Activated naive CD4-positive, alpha-beta T cell treated with anti-CD3 and anti-CD28 coated beads, Interleukin-2, amount 50 U/mL, for 16 hours (primary cell): ENCODE measurements around the gene SEC14L1.
A peak's percentile ranks its signal among the peaks of the same experiment; 100 is the strongest.

Experiments used
- DNase-seq: peaks from one replicate; pipeline ENCODE4 v3.0.0-alpha.2; 2020

SEC14L1 gene

GRCh38 chr17:77164483-77165091, 23.8 kb downstream of the SEC14L1 start:
- no peak for DNase-seq

DNA sequence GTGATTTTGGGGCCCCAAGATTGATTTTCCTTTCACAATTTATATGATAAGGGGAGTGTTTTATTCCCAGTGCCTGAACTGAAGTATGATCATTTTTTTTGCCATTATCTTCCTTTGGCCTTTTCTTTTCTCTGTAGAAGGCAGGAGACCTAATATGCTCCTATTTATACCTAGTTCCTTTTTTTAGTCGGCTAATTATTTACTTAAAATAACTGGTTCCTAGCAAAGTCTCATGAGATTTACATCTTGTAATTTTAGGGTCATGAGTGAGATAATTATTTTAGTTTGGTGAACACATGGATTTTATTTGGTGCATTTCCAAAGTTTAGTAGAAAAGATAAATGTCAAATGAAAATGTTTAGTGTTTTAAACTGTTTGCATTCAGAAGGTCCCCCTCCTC, 24.8 kb downstream of the SEC14L1 start:
- no peak for DNase-seq

GRCh38 chr17:77167472-77168306, 26.9 kb downstream of the SEC14L1 start:
- DNase-seq = no peak

DNA sequence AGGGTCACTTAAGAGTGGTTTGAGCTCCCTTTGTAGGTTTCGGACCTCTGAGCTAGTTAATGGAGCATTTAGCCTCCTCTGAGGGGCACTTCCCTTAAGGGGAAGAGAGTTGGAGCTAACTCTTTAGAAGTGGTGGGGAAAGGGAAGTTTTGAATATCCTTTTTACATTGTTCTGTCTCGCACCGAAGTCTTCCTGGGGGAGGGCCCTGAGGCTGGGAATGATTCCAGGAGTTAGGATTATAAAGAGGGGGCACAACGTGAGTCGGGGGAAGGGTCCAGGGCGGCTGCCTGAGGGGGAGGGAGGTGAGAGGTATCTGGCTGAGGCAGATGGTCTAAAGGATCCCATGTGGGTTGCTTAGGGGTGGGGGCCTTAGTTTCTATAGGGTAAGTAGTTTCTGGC, 32.3 kb downstream of the SEC14L1 start:
- no peak for DNase-seq

DNA sequence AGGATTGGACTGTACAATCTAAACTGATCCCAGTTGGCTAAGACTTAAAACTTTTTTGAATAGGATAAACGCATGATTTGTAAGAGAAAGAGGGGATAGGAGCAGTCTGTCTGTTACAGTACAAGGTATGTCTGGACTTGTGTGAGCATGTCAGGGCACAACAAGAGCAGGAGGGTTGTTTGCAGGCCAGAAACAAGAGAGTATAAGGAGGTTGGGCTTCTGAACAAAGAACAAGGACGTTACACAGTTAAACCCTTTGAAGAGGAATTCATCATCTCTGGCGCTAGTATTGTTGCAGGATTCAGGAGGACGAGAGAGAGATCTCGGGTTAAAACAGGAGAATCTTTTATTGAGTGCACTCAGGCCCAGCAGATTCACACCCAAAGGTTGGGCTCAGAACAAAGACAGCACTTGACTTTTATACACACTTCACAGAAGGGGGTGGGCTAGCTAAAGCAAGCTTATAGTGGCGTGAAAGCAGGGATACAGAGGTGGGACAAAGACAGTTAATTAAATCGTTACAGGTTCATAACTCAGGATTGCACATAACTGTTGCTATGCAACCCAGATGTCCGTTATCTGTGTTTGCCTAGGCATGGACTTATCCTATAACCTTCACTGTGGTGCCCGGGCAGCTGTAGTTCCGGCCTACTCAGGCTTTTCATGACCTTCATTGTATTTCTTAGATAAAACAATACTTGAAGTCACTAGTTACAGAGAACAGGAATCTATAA, 34.3 kb downstream of the SEC14L1 start:
- no peak for DNase-seq

DNA sequence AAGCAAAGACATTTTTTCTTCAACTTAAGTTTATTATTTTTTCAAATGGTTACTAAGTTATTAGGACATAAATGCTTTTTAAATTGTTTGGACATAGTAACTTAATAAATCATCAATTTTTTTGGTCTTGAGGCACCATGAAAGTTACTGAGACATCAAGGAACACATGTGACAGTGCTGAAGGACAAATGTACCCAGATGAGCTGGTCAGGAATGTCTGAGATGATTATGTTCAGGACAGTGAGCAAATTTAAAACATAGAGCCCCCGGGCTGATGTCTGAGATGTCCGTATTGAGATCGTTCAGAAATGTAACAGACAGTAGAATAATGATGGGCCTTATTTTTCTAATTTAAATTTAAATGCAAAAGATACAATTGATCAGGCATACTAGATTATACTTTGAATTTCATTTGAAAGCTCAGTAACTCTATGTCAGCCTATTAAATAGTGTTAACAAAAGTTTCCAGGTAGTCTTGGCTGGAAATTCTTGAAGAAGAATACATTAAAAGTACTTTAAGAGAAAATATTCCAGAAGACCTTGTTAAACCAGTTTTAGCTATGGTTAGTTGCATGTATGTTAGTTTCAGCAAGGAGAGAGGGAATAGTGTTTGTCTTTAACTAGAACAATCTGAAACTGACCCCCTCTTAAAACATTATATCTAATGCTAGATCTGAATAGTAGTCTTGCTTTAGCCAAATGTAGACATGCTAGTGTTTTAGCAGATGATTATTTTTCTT, 36.4 kb downstream of the SEC14L1 start:
- DNase-seq = no peak

DNA sequence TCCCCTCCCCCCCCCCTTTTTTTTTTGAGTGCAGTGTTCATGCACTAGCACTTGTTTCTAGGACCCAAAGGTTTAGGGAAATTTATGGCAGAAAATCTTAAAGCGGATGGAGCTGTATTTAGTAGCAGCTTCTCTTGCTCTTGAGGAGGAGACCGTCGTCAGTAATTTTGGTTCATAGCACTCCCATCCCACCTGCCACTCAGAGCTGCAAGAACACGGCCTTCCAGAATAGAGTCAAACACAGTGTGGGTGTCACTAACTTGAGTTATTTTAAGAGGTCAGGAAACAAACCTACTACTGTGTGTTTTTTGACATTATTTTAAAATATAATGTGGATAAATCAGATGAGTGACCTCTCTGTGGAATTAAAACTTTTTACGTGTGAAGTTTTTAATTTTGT, 37.3 kb downstream of the SEC14L1 start:
- no peak for DNase-seq

DNA sequence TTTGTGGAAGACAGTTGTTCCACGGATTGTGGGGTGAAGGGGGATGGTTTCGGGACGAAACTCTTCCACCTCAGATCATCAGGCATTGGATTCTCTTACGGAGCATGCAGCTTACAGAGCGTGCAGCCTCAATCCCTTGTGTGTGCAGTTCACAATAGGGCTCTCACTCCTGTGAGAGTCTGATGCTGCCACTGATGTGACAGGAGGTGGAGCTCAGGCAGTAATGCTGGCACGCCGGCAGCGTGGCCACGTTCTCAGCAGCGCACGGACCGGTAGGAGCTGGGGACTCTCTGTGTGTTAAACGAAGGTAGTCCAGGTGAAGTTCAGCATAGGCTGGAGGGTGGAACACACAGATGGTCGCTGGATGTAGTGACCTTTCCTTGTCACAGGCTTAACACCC, 37.8 kb downstream of the SEC14L1 start:
- no peak for DNase-seq

DNA sequence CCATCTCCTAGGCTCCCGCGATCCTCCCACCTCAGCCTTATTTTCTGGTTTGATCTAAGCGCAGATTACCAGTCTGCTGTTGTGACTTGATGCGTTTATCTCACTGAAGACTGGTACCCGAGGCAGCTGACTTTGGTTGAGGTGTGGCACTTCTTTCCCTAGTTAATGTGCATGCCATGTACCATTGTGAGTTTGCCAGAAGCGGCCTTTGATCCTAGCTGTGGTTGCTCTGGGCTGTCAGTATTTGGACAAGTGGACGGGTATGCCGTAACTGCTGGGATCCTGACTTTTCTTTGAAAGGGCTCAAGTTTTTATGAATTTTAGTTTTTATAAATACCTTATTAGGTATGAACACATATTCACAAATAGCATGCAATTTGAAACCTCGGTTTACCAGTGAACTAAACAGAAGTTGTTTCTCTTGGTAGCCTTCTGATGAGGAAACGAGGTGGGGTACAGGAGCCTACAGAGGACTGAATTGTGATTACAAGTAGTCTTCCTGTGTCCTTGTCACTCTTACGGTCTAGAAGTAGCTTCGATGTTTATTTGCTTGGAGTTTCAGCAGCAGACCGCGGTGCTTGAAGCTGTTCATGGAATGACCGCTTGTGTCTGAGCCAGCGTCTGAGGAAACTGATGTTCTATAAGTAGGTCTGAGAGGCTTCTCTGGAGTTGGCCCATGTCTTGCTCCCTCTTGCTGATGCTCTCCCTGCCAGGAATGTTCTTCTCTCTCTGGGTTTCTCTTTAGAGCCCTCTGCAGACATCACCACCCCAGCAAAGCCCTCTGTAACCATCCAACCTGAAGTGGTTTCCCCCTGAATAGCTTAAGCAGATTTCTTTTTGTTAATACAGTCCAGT, 40.0 kb downstream of the SEC14L1 start:
- DNase-seq = no peak

GRCh38 chr17:77182205-77183172, 41.7 kb downstream of the SEC14L1 start:
- DNase-seq = no peak

DNA sequence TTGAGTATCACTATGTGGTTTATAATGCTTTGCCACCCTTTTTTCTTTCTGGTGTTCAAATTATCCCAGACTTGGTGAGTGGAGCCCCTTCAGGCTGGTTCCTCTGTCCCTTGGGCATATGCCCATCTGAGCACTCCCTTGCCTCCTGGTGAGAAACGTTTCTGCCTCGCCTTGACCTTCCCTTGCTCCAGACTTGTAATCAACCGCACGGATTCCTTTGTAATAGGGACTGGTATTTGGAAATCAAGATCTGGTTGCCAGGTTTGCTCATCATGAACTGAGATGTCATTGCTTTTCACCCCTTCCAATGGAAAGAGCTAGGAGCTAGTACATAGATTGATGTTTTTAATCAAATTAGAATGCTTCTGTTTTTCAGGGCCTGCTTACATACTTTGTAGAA, 43.7 kb downstream of the SEC14L1 start:
- DNase-seq = no peak

DNA sequence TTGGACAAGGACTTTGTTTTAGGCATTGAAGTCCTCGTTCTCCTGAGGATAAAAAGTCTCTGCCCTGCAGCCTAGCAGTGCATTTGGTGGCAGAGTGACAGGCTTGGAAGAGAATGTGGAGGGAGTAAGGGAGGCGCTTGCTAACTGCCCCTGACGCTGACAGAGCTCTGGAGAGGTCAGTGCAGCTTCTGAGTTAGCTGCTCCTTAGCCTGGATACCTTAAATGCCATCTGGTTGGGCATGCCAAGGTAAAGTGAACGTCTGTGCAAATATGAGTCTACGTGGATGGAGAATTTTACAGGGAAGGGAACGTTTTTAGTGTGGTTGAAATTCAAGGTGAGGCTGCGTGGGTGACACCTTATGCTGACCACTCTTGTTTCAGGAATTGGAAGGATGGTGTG, 44.4 kb downstream of the SEC14L1 start:
- DNase-seq = no peak

DNA sequence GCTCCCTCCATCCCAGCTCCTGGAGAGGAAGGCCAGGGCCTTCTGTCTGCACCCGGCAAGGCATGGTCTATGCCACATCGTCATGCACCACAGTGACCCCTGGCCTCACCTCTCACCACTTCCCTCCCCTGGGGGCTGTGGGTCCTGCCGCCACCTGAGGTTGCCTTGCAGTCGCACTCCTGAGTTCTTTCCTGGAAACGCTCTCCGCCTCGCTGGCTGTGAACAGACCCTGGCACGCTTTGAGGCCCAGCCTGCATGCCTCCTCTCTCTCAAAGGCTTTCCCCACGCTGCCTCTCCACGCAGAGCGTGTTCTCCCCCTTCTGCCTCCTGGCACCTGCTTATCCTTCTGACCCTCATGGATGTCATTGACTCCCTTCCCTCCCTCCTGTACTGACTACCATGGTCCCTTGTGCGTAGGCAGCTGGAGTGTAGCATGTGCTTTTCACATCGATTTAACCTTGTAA, 45.4 kb downstream of the SEC14L1 start:
- DNase-seq = peak; percentile 15

DNA sequence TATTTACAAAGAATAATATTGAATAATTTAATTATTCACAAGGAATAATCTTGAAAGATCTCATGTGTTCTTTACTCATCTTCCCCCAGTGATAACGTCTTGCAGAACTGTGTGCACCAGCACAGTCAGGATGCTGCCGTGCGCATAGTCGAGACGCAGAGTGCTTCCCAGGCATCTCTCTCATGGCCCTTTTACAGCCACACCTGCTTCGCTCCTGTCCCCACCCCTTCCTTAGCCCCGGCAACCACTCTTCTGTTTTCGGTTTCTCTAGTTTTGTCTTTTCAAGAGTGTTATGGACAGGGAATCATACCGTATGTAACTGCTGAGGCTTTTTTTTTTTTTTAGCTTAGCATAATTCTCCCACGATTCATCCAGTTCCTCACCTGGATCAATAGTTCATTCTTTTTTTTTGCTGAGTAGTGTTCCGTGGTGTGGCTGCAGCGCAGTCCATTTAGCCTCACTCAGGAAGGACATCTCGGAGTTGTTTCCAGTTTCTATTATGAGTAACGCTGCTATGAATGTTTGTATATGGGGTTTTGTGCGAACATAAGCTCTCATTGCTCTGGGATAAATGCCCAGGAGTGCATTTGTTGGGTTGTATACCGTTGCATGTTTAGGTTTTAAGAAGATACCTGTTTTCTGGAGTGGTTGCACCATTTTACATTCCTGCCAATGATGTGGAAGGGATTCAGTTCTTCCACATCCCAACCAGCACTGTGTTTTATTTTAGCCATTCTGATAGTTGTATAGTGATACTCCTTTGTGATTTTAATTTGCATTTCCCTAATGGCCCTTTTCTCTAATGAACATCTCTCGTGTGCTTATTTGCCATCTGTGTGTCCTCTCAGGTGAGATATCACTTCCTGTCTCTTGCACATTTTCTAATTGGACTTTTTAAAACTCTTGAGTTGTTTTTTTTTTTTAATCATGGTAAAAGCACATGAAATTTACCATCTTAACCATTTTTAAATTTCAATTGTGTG, 47.6 kb downstream of the SEC14L1 start:
- no peak for DNase-seq

DNA sequence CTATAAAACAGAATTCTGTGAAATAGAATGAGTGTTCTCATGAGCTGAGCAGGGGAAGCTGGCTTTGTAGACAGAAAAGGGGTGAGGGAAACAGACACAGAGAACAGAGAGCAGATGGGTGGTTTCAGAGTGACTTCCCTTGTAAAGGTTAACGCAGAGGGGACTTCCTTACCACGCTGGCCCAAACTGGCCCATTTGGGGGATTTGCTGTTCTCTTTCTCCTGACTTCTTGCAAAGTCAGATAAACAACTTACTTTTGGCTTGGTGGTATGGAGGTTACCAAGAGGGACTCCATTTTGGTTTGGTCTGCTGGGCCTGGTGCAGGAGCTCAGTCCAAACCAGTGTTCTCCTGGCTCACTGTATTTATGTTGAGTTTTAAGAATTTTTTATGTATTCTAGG, 48.4 kb downstream of the SEC14L1 start:
- no peak for DNase-seq

DNA sequence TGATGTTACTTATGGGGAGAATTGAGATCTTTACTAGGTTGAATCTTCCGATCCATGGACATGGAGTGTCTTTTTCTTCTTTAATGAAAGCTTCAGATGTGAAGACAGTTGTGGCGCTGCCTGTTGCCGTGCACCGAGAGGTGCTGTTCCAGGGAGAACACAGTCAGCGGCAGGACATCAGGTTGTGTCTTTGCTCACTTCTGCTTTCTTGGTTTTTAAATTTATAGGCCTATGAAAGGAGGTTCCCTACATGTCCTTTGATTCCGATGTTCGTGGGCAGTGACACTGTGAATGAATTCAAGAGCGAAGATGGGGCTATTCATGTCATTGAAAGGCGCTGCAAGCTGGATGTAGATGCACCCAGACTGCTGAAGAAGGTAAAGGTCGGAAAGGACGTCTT, 49.8 kb downstream of the SEC14L1 start:
- DNase-seq = no peak

- DNase-seq = no peak
These were observed 50.5 kb downstream of the SEC14L1 start for GRCh38 chr17:77191244-77191643.

DNA sequence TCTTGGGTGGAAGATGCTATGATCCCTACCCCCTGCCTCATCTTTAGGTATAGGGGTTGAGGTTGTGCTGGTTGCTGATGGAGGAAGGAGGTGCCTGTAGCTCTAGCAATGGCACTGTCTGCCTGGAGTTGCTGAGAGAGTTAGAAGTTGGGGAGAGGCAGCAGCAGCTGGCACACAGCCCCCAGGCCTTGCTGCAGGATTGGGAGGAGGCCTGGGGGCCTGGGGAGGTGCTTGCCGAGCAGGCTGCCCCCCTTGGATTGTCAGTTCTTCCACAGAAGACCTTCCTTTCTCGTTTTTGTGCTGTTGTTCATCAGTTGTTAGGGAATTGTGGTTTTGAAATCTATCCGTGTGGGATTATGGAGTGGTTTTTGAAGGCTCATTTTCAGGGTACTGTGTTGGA, 52.9 kb downstream of the SEC14L1 start:
- no peak for DNase-seq

- DNase-seq = no peak
These were observed 53.4 kb downstream of the SEC14L1 start for GRCh38 chr17:77194179-77194578.

- DNase-seq = no peak
These were observed 55.5 kb downstream of the SEC14L1 start for GRCh38 chr17:77196251-77196650.
